ENCODE data around the gene MAP3K19.

The MAP3K19 gene

DNA sequence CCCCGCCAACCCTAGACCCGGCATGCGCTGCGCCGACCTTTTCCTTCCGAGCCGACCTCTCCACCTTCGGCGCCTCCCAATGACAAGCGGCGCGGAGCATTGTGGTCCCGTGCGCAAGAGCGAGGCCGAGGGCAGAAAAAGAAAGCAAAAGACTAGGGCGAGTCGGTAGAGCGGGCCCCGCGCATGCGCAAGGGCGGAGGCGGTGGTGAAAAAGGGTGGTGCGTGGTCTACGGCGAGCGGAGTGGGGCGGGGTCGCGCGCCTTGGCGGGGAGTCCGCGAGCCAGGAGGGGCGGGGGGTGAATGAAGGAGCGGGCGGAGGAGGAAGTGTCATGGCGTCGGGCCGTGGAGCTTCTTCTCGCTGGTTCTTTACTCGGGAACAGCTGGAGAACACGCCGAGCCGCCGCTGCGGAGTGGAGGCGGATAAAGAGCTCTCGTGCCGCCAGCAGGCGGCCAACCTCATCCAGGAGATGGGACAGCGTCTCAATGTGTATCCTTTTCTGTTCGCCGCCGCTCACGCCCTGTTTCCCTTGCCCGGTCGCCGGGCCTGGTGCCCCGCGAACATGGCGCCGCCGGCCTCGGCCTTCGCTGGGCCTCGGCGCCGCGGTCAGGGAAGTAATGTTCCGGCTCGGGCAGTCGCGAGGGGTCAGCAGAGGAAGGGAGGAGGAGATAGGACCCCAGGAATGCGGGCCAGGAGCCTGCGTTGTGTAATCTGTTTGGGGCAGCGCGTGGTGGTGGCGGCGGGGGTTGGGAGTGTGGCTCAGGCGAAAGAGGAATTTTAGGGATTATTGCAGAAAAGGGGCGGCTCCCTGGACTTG is 128.5 kb downstream of the MAP3K19 start, which contains the start of gene CCNT2 (continued):
- TF ChIP-seq ZNF311 (tag by site-specific recombination; IDR thresholded peaks at IDR 0.05; ENCODE audit: borderline replicate concordance) = no peak
- TF ChIP-seq ZNF843 (tag by site-specific recombination; IDR thresholded peaks at IDR 0.05) = peak; percentile 51; the same call in 1 of the 2 replicates
- TF ChIP-seq, protein P1, sequence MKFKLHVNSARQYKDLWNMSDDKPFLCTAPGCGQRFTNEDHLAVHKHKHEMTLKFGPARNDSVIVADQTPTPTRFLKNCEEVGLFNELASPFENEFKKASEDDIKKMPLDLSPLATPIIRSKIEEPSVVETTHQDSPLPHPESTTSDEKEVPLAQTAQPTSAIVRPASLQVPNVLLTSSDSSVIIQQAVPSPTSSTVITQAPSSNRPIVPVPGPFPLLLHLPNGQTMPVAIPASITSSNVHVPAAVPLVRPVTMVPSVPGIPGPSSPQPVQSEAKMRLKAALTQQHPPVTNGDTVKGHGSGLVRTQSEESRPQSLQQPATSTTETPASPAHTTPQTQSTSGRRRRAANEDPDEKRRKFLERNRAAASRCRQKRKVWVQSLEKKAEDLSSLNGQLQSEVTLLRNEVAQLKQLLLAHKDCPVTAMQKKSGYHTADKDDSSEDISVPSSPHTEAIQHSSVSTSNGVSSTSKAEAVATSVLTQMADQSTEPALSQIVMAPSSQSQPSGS (tag by site-specific recombination; IDR thresholded peaks at IDR 0.05; ENCODE audit: low read depth) = no peak
- TF ChIP-seq ZNF121 (tag by site-specific recombination; IDR thresholded peaks at IDR 0.05) = 0 out of 2 replicates have a peak, but pooled peaks have one; percentile 36
- TF ChIP-seq, protein P2, sequence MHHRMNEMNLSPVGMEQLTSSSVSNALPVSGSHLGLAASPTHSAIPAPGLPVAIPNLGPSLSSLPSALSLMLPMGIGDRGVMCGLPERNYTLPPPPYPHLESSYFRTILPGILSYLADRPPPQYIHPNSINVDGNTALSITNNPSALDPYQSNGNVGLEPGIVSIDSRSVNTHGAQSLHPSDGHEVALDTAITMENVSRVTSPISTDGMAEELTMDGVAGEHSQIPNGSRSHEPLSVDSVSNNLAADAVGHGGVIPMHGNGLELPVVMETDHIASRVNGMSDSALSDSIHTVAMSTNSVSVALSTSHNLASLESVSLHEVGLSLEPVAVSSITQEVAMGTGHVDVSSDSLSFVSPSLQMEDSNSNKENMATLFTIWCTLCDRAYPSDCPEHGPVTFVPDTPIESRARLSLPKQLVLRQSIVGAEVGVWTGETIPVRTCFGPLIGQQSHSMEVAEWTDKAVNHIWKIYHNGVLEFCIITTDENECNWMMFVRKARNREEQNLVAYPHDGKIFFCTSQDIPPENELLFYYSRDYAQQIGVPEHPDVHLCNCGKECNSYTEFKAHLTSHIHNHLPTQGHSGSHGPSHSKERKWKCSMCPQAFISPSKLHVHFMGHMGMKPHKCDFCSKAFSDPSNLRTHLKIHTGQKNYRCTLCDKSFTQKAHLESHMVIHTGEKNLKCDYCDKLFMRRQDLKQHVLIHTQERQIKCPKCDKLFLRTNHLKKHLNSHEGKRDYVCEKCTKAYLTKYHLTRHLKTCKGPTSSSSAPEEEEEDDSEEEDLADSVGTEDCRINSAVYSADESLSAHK (tag by site-specific recombination; IDR thresholded peaks at IDR 0.05) = peak; percentile 14; the same call in 1 of the 2 replicates
- TF ChIP-seq ZNF548 (tag by site-specific recombination; IDR thresholded peaks at IDR 0.05) = no peak
- no peak for TF ChIP-seq MYNN (tag by site-specific recombination; IDR thresholded peaks at IDR 0.05; ENCODE audit: borderline replicate concordance)
- TF ChIP-seq ZBTB8A (tag by site-specific recombination; IDR thresholded peaks at IDR 0.05) = peak; percentile 47
- no peak for TF ChIP-seq ZNF555 (tag by site-specific recombination; conservative IDR thresholded peaks at IDR 0.05)
- no peak for TF ChIP-seq MEIS1 (CRISPR knock-in tag; IDR thresholded peaks at IDR 0.05; ENCODE audit: borderline replicate concordance)
- TF ChIP-seq, protein P3, sequence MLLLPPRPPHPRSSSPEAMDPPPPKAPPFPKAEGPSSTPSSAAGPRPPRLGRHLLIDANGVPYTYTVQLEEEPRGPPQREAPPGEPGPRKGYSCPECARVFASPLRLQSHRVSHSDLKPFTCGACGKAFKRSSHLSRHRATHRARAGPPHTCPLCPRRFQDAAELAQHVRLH (tag by site-specific recombination; IDR thresholded peaks at IDR 0.05) = peak; percentile 82
- TF ChIP-seq ZIC2 (tag by site-specific recombination; IDR thresholded peaks at IDR 0.05) = 0 out of 2 replicates have a peak, but pooled peaks have one; percentile 35
- TF ChIP-seq KLF9 (tag by site-specific recombination; IDR thresholded peaks at IDR 0.05; ENCODE audit: low read depth) = peak; percentile 98
- TF ChIP-seq, protein P4, sequence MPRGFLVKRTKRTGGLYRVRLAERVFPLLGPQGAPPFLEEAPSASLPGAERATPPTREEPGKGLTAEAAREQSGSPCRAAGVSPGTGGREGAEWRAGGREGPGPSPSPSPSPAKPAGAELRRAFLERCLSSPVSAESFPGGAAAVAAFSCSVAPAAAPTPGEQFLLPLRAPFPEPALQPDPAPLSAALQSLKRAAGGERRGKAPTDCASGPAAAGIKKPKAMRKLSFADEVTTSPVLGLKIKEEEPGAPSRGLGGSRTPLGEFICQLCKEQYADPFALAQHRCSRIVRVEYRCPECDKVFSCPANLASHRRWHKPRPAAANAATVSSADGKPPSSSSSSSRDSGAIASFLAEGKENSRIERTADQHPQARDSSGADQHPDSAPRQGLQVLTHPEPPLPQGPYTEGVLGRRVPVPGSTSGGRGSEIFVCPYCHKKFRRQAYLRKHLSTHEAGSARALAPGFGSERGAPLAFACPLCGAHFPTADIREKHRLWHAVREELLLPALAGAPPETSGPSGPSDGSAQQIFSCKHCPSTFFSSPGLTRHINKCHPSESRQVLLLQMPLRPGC (tag by site-specific recombination; IDR thresholded peaks at IDR 0.05) = 0 out of 2 replicates have a peak, but pooled peaks have one; percentile 7
- no peak for TF ChIP-seq ZNF560 (tag by site-specific recombination; IDR thresholded peaks at IDR 0.05; ENCODE audit: borderline replicate concordance)
- TF ChIP-seq, protein P5, sequence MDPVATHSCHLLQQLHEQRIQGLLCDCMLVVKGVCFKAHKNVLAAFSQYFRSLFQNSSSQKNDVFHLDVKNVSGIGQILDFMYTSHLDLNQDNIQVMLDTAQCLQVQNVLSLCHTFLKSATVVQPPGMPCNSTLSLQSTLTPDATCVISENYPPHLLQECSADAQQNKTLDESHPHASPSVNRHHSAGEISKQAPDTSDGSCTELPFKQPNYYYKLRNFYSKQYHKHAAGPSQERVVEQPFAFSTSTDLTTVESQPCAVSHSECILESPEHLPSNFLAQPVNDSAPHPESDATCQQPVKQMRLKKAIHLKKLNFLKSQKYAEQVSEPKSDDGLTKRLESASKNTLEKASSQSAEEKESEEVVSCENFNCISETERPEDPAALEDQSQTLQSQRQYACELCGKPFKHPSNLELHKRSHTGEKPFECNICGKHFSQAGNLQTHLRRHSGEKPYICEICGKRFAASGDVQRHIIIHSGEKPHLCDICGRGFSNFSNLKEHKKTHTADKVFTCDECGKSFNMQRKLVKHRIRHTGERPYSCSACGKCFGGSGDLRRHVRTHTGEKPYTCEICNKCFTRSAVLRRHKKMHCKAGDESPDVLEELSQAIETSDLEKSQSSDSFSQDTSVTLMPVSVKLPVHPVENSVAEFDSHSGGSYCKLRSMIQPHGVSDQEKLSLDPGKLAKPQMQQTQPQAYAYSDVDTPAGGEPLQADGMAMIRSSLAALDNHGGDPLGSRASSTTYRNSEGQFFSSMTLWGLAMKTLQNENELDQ (tag by site-specific recombination; IDR thresholded peaks at IDR 0.05; ENCODE audit: low read depth) = no peak
- TF ChIP-seq ZNF2 (tag by site-specific recombination; IDR thresholded peaks at IDR 0.05) = peak; percentile 38; the same call in 1 of the 2 replicates
- TF ChIP-seq KLF1 (tag by site-specific recombination; IDR thresholded peaks at IDR 0.05) = peak; percentile 78
- TF ChIP-seq SP2 (tag by site-specific recombination; IDR thresholded peaks at IDR 0.05) = peak; percentile 76
- TF ChIP-seq ZNF707 (tag by site-specific recombination; IDR thresholded peaks at IDR 0.05) = no peak
- TF ChIP-seq ZNF341 (tag by site-specific recombination; IDR thresholded peaks at IDR 0.05; ENCODE audit: low read depth) = no peak
- peak; percentile 26; the same call in 1 of the 2 replicates for TF ChIP-seq ZNF629 (tag by site-specific recombination; IDR thresholded peaks at IDR 0.05)
- TF ChIP-seq, protein P6, sequence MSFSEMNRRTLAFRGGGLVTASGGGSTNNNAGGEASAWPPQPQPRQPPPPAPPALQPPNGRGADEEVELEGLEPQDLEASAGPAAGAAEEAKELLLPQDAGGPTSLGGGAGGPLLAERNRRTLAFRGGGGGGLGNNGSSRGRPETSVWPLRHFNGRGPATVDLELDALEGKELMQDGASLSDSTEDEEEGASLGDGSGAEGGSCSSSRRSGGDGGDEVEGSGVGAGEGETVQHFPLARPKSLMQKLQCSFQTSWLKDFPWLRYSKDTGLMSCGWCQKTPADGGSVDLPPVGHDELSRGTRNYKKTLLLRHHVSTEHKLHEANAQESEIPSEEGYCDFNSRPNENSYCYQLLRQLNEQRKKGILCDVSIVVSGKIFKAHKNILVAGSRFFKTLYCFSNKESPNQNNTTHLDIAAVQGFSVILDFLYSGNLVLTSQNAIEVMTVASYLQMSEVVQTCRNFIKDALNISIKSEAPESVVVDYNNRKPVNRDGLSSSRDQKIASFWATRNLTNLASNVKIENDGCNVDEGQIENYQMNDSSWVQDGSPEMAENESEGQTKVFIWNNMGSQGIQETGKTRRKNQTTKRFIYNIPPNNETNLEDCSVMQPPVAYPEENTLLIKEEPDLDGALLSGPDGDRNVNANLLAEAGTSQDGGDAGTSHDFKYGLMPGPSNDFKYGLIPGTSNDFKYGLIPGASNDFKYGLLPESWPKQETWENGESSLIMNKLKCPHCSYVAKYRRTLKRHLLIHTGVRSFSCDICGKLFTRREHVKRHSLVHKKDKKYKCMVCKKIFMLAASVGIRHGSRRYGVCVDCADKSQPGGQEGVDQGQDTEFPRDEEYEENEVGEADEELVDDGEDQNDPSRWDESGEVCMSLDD (tag by site-specific recombination; IDR thresholded peaks at IDR 0.05) = 0 out of 2 replicates have a peak, but pooled peaks have one; percentile 28
- TF ChIP-seq ZNF501 (tag by site-specific recombination; IDR thresholded peaks at IDR 0.05) = peak; percentile 81; the same call in 1 of the 2 replicates

Data from HEK293 (cell line).